ENCODE measurements around the gene PDPK1.

PDPK1 gene

DNA sequence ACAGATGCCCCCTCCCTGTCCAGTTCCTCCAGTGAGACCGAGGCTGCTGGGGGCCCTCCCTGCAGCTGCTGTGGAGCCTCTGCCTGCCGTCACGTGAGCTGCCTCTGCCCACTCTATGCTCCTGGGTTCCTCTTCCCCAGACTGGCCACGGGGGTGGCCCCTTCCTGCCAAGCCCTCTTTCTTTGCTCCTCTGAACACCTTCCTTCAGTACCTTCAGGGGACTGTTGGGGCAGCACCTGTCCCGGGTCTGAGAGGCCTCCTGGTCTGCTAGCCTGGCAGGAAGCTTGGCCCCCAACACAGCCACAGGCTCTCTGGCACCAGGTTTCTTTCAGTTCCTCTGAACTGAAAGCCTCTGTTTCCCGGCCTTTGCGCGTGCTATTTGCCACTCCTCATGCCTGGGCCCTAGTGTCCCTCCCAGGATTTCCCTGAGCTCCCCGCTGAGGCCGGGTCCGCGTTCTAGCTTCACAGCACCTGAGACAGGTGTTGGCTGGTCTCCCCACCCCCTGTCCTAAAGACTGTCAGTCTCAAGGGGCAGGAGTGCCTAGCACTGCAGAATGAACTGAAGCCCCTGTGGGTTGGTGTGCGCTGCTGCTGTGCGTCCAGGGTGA lies 30.7 kb upstream of the PDPK1 start:
- DNase-seq (ENCODE audit: low spot score): no peak

DNA sequence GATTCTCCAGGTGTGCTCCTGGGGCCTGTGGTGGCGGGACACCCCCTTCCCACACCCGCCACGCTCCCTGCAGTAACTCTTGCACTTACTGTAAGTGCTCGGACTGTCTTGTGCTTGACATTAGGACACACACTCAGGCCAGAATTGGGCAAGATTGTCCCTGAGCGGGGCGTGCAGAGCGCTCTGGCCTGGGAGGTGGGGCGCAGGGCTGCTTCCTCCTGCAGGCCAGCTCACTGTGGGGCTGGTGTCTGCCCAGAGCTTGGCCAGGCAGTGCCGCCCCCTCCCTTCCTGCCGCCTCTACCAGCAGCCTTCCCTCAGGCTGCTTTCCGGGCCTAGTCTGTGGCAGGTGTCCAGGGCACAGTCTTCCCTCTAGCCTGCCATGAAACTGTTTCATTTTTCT lies 30.2 kb upstream of the PDPK1 start:
- no peak for DNase-seq (ENCODE audit: low spot score)

DNA sequence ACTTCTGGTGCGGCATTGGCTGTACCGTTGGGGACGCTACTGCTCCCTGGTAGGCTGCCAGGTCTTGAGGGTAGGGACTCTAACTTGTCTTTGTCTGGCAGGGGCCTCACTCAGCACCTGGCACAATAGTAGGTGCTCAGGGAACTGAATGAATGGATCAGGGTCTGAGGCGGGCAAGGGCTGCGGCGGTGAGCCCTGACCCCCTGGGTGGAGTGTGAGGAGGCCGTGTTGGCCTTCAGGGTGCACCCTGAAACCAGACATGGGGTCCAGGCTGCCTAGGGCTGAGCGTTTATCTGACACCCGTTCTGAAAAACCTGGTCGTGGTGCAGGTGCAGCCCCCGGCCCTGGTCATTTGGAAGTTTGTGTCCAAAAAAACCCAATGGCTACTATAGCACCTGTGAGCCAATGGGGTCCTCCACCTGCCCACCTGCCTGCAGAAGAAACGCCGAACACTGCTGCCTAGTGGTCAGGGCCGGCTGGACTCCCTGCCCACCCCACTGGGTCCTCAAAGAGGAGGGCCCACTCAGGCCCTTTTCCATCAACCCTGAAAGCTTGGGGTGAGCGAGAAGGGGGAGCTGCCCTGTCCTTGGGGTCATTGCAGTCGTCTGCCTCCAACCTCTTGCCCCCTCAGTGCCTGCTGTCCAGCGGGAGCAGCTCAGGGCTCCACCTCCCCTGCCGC lies 29.0 kb upstream of the PDPK1 start:
- DNase-seq (ENCODE audit: low spot score): no peak

DNA sequence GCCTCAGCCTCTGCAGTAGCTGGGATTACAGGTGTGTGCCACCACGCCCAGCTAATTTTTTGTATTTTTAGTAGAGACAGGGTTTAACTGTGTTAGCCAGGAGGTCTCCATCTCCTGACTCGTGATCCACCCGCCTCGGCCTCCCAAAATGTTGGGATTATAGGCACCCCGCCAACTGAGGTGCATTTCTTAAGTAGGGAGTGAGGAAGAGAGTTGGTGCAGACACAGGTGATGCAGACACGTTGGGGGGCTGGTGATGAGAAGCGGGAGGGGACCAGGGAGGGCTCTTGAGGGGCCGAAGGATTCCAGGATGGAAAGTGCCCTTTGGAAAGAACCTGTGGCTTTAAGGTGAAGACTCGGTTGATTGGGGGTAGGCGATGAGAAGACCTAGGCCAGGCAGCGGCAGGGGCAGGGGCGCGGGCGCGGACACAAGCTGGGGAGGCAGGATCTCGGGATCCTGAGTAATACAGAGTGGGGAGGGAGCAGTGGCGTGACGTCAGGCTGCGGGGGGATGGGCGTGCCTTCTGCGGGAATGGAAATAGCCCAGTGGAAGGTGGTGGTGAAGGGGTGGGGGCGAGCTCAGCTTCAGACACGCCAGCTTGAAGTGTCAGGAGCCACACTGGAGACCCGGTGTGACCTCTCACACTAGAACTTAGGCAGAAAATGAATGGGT lies 26.6 kb upstream of the PDPK1 start:
- no peak for DNase-seq (ENCODE audit: low spot score)

DNA sequence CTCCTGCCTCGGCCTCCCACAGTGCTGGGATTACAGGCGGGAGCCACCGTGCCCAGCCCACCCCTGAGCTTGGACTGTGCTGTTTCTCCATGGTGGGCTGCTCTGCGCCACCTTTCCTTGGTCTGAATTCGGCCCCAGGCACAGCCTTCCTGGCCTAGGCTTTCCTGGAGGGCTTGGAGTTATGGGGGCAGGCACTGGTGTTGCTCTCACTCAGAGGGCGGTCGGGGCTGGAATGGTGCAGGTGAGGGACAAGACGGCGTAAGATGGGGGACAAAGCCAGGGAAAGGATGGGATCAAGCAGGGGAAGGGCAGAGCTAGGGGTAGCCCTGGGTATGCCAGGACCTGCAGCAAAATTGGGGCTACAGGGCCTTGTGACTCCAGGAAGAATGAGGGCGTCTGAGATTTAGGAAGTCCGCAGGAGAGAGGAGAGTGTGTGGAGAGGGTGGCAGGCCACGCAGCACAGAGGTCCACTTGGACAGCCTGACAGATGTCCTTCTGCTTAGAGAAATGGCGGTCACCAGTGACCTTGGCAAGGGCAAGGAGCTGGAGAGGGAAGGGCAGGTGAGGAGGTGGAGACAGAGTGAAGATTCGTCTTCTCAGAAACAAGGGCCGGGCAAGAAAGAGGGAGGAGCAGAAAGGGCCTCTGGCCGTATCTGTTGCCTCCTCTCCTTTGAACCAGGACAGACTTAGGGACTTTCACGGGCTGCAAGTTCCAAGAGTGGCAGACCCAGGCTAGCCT lies 25.7 kb upstream of the PDPK1 start:
- DNase-seq (ENCODE audit: low spot score): no peak

DNA sequence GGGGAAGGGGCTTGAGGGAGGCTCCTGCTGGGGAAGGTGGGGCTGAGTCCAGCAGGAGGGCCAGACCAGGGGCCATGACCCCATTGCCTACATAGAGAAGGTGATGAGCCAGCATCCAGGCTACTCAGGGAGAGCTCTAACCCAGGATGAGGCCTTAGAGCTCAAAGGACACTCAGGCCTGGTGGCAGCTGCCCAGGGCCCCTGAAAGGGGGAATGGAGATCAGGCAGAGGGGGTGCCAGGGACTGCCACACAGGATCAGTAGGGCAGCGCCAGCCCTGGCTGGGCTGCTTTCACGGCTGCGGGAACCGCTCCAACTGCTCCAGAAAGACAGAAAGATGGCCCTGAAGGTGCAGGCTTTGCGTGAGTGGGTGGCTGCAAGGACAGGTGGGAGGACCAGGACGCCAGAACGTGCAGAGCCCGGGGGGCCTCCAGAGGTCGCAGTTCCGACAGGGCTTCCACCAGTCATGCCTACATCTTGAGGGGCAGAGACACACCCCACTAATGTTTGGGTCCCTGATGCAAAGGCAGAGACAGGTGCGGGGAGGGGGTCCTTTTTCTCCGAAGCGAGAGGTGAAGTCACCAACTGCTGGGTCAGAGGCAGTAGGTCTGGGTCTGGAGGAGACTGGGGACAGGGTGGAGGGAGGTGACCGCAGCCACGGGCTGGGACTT lies 25.0 kb upstream of the PDPK1 start:
- DNase-seq (ENCODE audit: low spot score): no peak

DNA sequence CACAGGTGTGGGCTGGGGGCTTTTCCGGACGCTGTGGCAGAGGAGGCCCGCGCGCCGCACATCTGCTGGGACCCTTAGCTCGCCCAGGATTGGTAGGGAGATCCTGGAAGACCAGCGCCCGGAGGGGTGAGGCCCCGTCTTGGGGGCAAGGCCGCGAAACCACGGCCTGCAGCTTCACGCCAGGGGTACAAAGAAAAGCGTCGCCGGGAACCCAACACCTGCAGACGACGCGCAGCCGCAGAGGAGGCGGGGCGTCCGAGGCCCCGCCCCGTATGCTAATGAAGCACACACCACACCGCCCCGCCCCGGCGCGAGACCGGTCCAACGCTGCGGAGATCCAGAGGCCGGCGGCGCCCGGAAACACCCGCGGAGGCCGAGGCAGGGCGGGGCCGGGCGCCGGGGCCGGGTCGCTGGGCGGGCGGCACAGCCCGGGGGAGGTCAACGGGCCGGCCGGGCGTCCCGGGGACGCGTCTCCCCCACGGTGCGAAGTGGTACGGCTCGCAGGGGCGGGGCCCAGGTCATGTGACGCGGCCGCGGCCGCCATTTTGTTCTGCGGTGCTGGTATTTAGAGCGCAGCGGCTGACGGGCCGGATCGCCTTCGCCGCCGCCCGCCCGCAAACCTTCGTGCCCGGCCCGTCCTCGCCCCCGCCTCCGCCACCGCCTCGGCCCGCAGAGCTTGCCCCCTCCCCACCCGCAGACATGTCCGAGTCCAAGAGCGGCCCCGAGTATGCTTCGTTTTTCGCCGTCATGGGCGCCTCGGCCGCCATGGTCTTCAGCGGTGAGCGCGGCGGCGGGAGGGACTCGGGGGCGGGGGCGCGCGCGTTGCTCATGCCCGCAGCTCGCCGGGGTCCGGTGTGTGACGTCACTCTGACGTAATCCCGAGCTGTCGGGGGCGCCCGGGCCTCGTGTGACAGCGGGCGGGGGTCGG lies 24.2 kb upstream of the PDPK1 start, which contains the start of gene ATP6V0C:
Gene ATP6V0C (plus strand): TSS at position 548 of the 928 bp plus-strand sequence. CDS start 152 bp downstream, at position 700.
- peak; percentile 86 for DNase-seq (ENCODE audit: low spot score)

DNA sequence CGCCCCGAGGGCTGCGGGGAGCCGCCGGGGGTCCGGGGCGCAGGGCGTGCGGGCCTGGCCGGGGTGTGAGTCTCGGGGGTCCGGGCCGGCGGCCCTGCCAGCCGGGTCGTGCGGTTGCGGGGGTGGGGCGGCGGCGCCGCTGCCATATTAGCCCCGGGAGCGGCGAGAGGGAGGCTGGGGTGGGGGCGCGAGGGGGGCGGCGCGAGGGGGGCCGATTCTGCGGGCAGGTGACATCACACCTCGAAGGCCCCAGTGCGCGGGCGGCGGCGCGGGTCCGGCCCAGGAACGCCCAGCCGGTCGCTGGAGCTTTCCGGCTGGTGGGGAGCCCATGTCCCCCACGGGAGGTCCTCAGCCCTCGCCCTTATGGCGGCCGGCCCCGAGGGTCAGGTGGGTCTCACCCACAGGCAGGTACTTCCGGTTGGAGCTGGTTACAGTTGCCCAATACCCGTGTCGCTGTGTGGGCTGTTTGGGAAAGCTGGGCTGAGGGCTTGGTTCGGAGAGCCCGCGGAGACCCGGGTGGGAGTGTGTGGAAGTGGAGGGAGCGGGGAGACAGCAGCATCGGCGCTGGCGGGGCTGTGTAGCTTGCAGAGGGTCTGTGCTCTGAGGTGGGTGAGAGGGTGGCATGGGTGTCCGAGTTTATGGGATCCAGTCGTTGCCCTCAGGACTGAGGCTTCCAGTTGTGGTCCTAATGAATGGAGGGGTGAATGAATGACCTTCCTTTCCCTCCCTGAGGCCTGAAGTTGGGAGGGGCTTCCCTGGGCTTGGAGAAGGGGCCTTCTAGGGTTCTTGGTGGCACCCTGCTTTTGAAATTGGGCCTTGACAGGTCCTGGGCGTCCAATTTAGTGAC lies 23.3 kb upstream of the PDPK1 start:
- DNase-seq (ENCODE audit: low spot score): no peak

DNA sequence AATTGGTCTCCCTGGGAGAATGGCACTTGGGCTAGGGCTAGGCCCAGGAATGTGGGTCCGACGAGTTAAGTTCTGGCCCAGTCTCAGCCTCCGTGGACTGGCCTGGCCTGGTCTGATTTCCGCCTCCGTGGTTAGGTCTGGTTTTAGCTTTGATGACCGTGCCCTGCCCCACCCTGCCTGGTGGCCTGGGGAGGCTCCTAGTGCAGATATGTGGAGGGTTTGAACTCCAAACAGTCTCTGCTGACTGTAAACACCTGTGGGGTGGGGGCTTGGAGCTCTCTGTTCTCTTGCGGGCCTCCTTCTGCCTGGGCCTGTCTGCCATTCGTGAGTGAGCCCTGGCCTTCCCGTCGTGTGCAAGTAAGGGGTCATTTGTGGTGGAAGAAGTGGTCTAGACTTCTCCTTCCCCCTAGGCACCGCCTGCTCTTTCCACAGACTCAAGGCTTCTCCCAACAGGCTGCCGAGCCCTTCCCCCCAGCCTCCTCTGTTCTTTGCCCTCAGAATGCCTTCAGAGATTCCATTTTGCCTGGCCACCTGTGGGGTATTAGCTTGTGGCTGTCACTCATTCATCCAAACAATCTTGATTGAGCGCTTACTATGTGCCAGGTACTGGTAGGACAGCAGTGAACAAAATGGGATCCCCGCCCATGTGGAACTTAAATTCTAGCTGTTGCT lies 22.5 kb upstream of the PDPK1 start:
- no peak for DNase-seq (ENCODE audit: low spot score)

DNA sequence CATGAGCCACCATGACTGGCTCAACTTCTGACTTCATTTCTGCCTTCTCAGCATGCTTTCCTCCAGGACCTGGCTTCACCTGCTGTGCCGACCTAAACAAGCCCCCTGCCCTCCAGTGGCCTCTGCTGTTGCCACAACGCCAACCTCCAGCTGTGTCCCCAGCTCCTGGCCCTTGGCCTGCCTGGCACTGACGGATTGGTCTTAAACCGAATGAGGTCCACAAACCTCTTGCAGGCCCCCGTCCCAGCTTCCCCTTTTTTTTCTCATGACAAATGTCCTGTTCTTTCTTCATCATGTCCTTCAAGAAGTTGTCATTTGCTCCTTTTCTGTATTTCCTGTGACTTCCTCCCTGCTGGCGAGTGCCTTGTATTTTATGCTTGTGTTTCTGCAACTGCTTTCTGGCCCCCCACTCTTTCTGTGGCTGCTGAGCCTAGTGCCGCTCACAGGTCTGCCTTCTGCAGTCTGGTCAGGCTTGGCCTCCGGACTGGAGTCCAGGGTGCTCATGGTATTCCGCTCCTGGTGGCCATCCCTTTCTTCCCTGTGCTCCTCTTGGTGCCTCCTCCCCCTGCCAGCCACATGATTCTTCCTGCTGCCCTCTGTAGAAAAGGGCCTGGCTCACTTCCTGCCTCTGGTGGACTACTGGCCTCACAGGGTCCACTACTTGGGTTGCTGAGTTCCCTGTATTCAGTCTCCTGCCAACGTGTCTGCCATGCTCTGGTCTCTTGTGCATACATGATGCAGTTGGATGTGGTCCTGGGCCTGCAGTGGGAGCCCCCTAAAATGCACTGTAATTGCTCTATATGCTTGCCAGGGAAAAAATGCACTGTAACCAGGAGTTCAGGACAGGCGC lies 21.2 kb upstream of the PDPK1 start:
- DNase-seq (ENCODE audit: low spot score): peak; percentile 43

DNA sequence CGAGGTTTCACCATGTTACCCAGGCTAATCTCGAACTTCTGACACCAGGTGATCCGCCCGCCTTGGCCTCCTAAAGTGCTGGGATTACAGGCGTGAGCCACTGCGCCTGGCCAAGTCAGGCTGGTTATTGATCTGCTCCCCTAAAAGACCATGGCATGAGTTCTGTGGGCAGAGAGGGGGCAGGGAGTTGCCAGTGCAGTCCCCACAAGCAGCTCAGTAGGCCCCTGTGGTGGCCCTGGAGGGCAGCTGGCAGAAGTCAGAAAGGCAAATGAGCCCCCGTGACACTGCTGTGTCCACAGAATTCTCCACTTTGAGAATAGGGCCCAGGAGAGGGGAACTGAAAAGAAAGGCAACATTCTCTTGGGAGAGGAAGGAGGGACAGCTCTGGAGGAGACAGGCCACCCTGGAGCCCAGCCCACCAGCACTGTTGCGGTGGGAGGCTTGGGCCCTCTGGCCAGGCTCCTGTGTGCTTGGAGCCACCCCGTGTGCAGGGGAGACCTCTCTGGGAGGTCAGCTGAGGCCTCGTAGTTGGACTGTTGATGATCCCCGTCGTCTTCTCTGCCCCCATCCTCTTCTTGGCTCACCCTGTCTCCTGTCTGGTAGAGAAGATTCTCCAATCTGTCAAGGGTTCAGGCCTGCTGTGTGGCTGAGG lies 19.7 kb upstream of the PDPK1 start:
- no peak for DNase-seq (ENCODE audit: low spot score)

DNA sequence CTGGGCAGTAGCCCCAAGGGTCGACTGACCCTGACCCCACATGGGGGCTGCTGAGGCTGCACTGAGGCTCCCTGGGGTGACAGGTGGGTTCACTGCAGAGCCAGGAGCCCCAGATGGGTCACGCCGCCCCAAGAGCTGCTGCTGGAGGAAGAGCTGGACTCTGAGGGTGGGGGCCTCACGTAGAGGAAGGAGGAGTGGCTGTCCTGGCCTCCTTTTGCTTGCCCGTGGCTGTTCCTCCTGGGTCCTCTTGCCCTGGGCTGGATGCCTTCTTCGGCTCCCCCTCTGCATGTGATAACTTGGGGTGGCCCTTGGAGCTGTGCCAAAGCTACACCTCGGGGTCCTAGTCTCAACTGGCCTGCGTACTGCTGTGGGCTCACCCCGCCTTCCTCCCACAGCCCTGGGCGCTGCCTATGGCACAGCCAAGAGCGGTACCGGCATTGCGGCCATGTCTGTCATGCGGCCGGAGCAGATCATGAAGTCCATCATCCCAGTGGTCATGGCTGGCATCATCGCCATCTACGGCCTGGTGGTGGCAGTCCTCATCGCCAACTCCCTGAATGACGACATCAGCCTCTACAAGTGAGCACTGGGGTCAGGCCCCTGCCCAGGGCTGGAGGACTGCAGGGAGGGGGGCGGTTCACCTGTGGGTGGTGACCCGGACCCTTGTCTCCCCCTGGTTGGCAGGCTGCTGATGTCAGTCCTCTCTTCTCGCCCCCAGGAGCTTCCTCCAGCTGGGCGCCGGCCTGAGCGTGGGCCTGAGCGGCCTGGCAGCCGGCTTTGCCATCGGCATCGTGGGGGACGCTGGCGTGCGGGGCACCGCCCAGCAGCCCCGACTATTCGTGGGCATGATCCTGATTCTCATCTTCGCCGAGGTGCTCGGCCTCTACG lies 18.8 kb upstream of the PDPK1 start:
- no peak for DNase-seq (ENCODE audit: low spot score)

DNA sequence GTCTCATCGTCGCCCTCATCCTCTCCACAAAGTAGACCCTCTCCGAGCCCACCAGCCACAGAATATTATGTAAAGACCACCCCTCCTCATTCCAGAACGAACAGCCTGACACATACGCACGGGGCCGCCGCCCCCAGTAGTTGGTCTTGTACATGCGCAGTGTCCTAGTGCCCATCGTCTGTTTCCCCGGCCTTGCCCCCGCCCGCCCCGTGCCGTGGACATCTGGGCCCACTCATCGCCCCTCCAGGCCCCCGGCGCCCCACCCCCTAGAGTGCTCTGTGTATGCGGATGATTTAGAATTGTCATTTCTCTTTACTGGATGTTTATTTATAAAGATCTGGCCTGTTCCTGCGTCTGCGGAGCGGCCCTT lies 18.1 kb upstream of the PDPK1 start:
- no peak for DNase-seq (ENCODE audit: low spot score)

DNA sequence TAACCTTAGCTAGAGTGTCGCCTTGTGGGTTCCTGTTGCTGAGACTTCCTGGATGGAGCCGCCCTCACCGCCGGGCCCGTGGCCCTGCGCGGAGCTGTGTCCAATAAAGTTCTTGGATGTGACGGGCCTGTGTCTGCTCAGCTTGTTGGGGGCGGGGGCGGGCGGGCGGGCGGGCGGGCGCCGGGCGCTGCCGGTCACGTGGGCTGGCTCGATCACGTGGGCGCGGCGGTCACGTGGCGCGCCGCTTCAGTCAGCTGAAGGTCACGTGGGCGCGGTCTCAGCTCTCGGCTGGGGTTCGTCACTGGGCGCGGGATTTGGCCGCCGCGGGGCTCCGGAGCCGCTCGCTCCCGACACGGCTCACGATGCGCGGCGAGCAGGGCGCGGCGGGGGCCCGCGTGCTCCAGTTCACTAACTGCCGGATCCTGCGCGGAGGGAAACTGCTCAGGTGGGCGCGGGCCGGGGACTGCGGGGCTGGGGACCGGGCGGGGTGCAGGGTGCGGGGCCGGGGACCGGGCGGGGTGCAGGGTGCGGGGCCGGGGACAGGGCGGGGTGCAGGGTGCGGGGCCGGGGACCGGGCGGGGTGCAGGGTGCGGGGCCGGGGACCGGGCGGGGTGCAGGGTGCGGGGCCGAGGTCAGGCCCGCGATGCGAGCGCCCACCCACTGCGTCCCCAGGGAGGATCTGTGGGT lies 17.6 kb upstream of the PDPK1 start, which contains the start of gene AMDHD2:
Gene AMDHD2 (plus strand): TSS at position 275 of the 687 bp plus-strand sequence. CDS start 88 bp downstream, at position 363.
- DNase-seq (ENCODE audit: low spot score): peak; percentile 92

DNA sequence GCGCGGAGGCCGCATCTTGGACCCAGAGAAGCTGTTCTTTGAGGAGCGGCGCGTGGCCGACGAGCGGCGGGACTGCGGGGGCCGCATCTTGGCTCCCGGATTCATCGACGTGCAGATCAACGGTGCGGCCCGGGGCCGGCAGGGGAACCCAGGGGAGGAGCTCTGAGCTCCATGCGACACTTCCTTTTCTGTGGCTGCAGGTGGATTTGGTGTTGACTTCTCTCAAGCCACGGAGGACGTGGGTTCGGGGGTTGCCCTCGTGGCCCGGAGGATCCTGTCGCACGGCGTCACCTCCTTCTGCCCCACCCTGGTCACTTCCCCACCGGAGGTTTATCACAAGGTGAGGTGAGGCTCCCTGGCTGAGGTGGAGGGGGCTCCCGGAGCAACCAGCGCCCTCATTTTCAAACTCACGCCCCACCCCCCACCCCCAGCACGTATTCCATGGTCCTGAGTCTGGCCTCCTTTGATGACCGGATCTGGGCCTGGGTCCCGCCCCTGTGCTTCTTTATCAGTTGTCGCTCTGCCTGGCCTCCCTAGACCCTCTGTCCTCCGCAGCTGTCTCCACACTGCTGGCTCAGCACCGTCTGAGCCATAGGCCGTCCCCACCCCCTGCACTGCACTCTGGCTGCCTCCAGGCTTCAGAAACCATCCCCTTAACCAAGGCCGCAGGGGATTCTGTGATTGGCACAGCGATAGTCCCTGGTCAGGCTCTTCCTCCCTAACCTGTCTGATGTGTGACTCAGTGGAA lies 16.9 kb upstream of the PDPK1 start:
- DNase-seq (ENCODE audit: low spot score): peak; percentile 69

Data from RKO (cell line).